NCI-H1105 treated with DMSO at 0.1 percent for 48 hours (cell line): ENCODE measurements around the gene FOXO3B.
"Not testable (repeated sequence)": the region's sequence is repeated elsewhere in the genome, so short reads cannot be mapped to it uniquely, and the experiment has no call there.

ENCODE experiments used
- DNase-seq: peaks from one replicate; lab custom pipeline; 2025; lab: John Stamatoyannopoulos, UW

FOXO3B gene

GRCh38 chr17:18650094-18650493 lies 32.0 kb downstream of the FOXO3B start:
- DNase-seq, result not testable (repeated sequence)

- DNase-seq, result not testable (repeated sequence)
Observed at GRCh38 chr17:18644291-18644690, 37.8 kb downstream of the FOXO3B start, which contains the start of gene TBC1D28. TBC1D28 (minus strand) TSS chr17:18644391; CDS start chr17:18641352, 3,039 bp downstream.

- not testable (repeated sequence) for DNase-seq
Observed at GRCh38 chr17:18643124-18643523, 39.0 kb downstream of the FOXO3B start.

- DNase-seq, result not testable (repeated sequence)
Observed at GRCh38 chr17:18638357-18638756, 43.8 kb downstream of the FOXO3B start.

GRCh38 chr17:18636237-18636636 lies 45.9 kb downstream of the FOXO3B start:
- not testable (repeated sequence) for DNase-seq

GRCh38 chr17:18635773-18636172 lies 46.3 kb downstream of the FOXO3B start:
- DNase-seq, result not testable (repeated sequence)

- DNase-seq, result not testable (repeated sequence)
Observed at GRCh38 chr17:18634550-18635263, 47.4 kb downstream of the FOXO3B start.
